ENCODE results near the gene SLC35D2.
"Not testable (repeated sequence)": the region's sequence is repeated elsewhere in the genome, so short reads cannot be mapped to it uniquely, and the experiment has no call there.

The SLC35D2 gene

GRCh38 chr9:96321515-96321914, 62.0 kb downstream of the SLC35D2 start:
- H3K9me3 Mint-ChIP-seq: no peaks in the 10 kb centered on the region
- no peak overlapping the region for H3K27ac Mint-ChIP-seq
- DNase-seq (no peak), ATAC-seq (no peak)
- no peaks in the 10 kb centered on the region for H3K27me3 Mint-ChIP-seq
- no peaks in the 10 kb centered on the region for H3K4me1 Mint-ChIP-seq
- H3K36me3 Mint-ChIP-seq (ENCODE audit: low read depth): no peaks in the 10 kb centered on the region
- H3K4me3 Mint-ChIP-seq: no peak overlapping the region

GRCh38 chr9:96320749-96321280, 62.7 kb downstream of the SLC35D2 start:
- Mint-ChIP-seq H3K4me3 (no peak overlapping the region), H3K27ac (no peak overlapping the region), H3K27me3 (no peaks in the 10 kb centered on the region), H3K9me3 (no peaks in the 10 kb centered on the region), H3K4me1 (no peaks in the 10 kb centered on the region), H3K36me3 (ENCODE audit: low read depth) (no peaks in the 10 kb centered on the region)
- ATAC-seq (no peak), DNase-seq (no peak)

- Mint-ChIP-seq H3K27ac (no peak overlapping the region), H3K27me3 (no peaks in the 10 kb centered on the region), H3K9me3 (no peaks in the 10 kb centered on the region), H3K4me1 (no peaks in the 10 kb centered on the region), H3K36me3 (ENCODE audit: low read depth) (no peaks in the 10 kb centered on the region), H3K4me3 (no peak overlapping the region)
- no peak for DNase-seq
- no peak for ATAC-seq
Observed at GRCh38 chr9:96318921-96319565, 64.5 kb downstream of the SLC35D2 start.

- Mint-ChIP-seq H3K4me1 (no peaks in the 10 kb centered on the region), H3K36me3 (ENCODE audit: low read depth) (peaks cover 10% of the 10 kb centered on the region), H3K27ac (no peak overlapping the region), H3K27me3 (no peaks in the 10 kb centered on the region), H3K4me3 (no peak overlapping the region), H3K9me3 (peaks cover 11% of the 10 kb centered on the region)
- ATAC-seq (peak; percentile 54), DNase-seq (peak; percentile 26)
Observed at GRCh38 chr9:96317335-96317980, 66.1 kb downstream of the SLC35D2 start.

GRCh38 chr9:96309850-96310249, 73.7 kb downstream of the SLC35D2 start:
- DNase-seq: no peak
- H3K27ac Mint-ChIP-seq: no peak overlapping the region
- H3K36me3 Mint-ChIP-seq (ENCODE audit: low read depth): peaks cover 18% of the 10 kb centered on the region

DNA sequence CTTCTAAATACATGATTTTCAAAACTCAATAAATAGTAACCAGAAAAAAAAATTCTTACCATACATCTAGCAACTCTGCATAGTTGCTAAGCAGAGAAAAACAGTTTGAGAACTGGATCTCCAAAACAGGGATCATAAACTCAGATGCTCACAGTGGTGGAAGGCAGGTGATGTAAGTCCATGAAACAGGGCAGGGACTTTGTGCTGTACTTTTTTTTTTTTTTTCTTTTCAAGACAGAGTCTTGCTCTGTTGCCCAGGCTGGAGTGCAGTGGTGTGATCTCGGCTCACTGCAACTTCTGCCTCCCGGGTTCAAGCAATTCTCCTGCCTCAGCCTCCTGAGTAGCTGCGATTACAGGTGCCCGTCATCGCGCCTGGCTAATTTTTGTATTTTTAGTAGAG, 76.6 kb downstream of the SLC35D2 start:
- H3K4me3 Mint-ChIP-seq; H3K9me3 Mint-ChIP-seq; H3K27ac Mint-ChIP-seq; H3K4me1 Mint-ChIP-seq; ATAC-seq; H3K27me3 Mint-ChIP-seq; H3K36me3 Mint-ChIP-seq (ENCODE audit: low read depth); DNase-seq: not testable (repeated sequence)

More at GRCh38 chr9:96309850-96310249, 73.7 kb downstream of the SLC35D2 start:
- Mint-ChIP-seq H3K9me3 (peaks cover 19% of the 10 kb centered on the region), H3K4me1 (no peaks in the 10 kb centered on the region), H3K27me3 (peaks cover 10% of the 10 kb centered on the region), H3K4me3 (no peak overlapping the region)
- ATAC-seq: no peak

DNA sequence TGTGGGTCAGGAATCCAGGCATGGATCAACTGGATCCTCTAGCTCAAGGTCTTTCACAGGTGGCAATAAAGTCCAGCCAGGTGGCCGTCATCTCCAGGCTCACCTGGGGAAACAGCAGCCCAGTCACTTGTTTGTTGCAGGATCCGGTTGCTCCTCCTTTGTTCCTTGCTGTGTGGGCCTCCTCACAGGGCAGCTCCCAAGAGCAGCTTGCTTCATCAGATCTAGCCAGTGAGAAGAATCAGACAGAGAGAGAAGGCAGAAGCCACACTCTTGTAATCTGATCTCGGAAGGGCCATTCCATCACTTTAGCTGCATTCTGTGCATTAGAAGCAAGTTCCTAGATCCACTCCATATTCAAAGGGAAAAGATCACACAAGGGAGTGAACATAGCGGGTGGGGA, 78.3 kb downstream of the SLC35D2 start:
- no peak for DNase-seq
- no peak for ATAC-seq
- Mint-ChIP-seq H3K36me3 (ENCODE audit: low read depth) (no peaks in the 10 kb centered on the region), H3K9me3 (no peaks in the 10 kb centered on the region), H3K27me3 (no peaks in the 10 kb centered on the region), H3K4me3 (no peak overlapping the region), H3K4me1 (no peaks in the 10 kb centered on the region), H3K27ac (no peak overlapping the region)

GRCh38 chr9:96304230-96304629, 79.3 kb downstream of the SLC35D2 start:
- H3K36me3 Mint-ChIP-seq (ENCODE audit: low read depth): no peaks in the 10 kb centered on the region
- DNase-seq: no peak
- no peak for ATAC-seq
- no peak overlapping the region for H3K27ac Mint-ChIP-seq
- no peaks in the 10 kb centered on the region for H3K4me1 Mint-ChIP-seq
- no peak overlapping the region for H3K4me3 Mint-ChIP-seq
- H3K9me3 Mint-ChIP-seq: no peaks in the 10 kb centered on the region
- no peaks in the 10 kb centered on the region for H3K27me3 Mint-ChIP-seq

DNA sequence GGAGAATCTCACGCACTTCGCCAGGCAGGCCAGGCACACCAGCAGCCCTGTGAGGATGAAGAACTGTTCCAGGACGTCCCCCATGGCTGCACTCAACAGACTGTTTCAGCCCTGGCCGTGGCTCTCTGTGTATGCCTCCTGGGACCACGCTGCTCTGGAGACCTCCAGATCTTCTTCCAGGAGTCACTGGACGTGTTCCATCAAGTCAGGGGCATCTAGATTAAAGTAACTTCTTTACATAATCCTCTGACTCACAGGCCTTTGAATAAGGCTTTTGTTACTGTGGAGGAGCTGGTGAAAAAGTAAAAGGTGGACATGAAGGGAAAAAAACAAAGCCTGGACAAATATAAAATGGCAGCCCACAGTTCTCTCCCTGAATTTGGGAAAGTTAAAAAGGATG, 81.5 kb downstream of the SLC35D2 start, which contains the start of gene HSD17B3:
Gene HSD17B3 (minus strand): TSS at position 156 of the 400 bp plus-strand sequence. CDS start 72 bp downstream, at position 84.
- DNase-seq (no peak), ATAC-seq (no peak)
- no peak within 1 kb of the TSS for H3K27ac Mint-ChIP-seq
- no peaks in the 10 kb centered on the region for H3K9me3 Mint-ChIP-seq
- no peaks in the 10 kb centered on the region for H3K27me3 Mint-ChIP-seq
- H3K36me3 Mint-ChIP-seq (ENCODE audit: low read depth): no peaks in the 10 kb centered on the region
- no peaks in the 10 kb centered on the region for H3K4me1 Mint-ChIP-seq
- H3K4me3 Mint-ChIP-seq: no peak within 1 kb of the TSS

GRCh38 chr9:96299823-96300222, 83.7 kb downstream of the SLC35D2 start:
- no peaks in the 10 kb centered on the region for H3K36me3 Mint-ChIP-seq (ENCODE audit: low read depth)
- H3K27me3 Mint-ChIP-seq: no peaks in the 10 kb centered on the region
- H3K4me1 Mint-ChIP-seq: no peaks in the 10 kb centered on the region
- DNase-seq: no peak
- no peaks in the 10 kb centered on the region for H3K9me3 Mint-ChIP-seq
- no peak overlapping the region for H3K27ac Mint-ChIP-seq
- no peak for ATAC-seq
- no peak overlapping the region for H3K4me3 Mint-ChIP-seq

GRCh38 chr9:96294159-96294545, 89.4 kb downstream of the SLC35D2 start:
- Mint-ChIP-seq H3K9me3 (no peaks in the 10 kb centered on the region), H3K4me3 (no peak overlapping the region), H3K27me3 (peaks cover 2% of the 10 kb centered on the region), H3K4me1 (no peaks in the 10 kb centered on the region), H3K27ac (no peak overlapping the region), H3K36me3 (ENCODE audit: low read depth) (no peaks in the 10 kb centered on the region)
- DNase-seq (no peak), ATAC-seq (no peak)

- DNase-seq (no peak), ATAC-seq (no peak)
- Mint-ChIP-seq H3K36me3 (ENCODE audit: low read depth) (no peaks in the 10 kb centered on the region), H3K4me1 (no peaks in the 10 kb centered on the region), H3K4me3 (no peak overlapping the region), H3K9me3 (no peaks in the 10 kb centered on the region), H3K27me3 (peaks cover 2% of the 10 kb centered on the region), H3K27ac (no peak overlapping the region)
Observed at GRCh38 chr9:96293498-96294158, 89.9 kb downstream of the SLC35D2 start.

- ATAC-seq (no peak), DNase-seq (no peak)
- H3K4me1 Mint-ChIP-seq: no peaks in the 10 kb centered on the region
- H3K27me3 Mint-ChIP-seq: peaks cover 6% of the 10 kb centered on the region
- no peak overlapping the region for H3K27ac Mint-ChIP-seq
- H3K36me3 Mint-ChIP-seq (ENCODE audit: low read depth): no peaks in the 10 kb centered on the region
- H3K4me3 Mint-ChIP-seq: no peak overlapping the region
- peaks cover 4% of the 10 kb centered on the region for H3K9me3 Mint-ChIP-seq
Observed at GRCh38 chr9:96289392-96289791, 94.1 kb downstream of the SLC35D2 start.

- peaks cover 5% of the 10 kb centered on the region for H3K9me3 Mint-ChIP-seq
- no peak overlapping the region for H3K4me3 Mint-ChIP-seq
- H3K27ac Mint-ChIP-seq: no peak overlapping the region
- peaks cover 7% of the 10 kb centered on the region for H3K27me3 Mint-ChIP-seq
- DNase-seq: no peak
- no peak for ATAC-seq
- H3K4me1 Mint-ChIP-seq: no peaks in the 10 kb centered on the region
- peaks cover 2% of the 10 kb centered on the region for H3K36me3 Mint-ChIP-seq (ENCODE audit: low read depth)
Observed at GRCh38 chr9:96281641-96282040, 101.9 kb downstream of the SLC35D2 start.

- ATAC-seq: no peak
- Mint-ChIP-seq H3K27ac (no peak overlapping the region), H3K4me3 (no peak overlapping the region), H3K4me1 (no peaks in the 10 kb centered on the region), H3K27me3 (peaks cover 3% of the 10 kb centered on the region), H3K36me3 (ENCODE audit: low read depth) (peaks cover 3% of the 10 kb centered on the region), H3K9me3 (peaks cover 14% of the 10 kb centered on the region)
- no peak for DNase-seq
Observed at GRCh38 chr9:96279932-96280331, 103.6 kb downstream of the SLC35D2 start.
